HEK293 (cell line): Measurements from ENCODE around the gene LRRC4C.

Source experiments
- ATF2 ChIP-seq: fragments of 450-650 bp; formaldehyde crosslinking; IDR thresholded peaks from 2 replicates; pipeline ENCODE4 v1.5.1; 2016; ENCODE audit warnings: missing biosample characterization, missing genetic modification characterization, low read depth
- CTCF ChIP-seq: fragments of 450-650 bp; formaldehyde crosslinking; IDR thresholded peaks from 2 replicates; pipeline ENCODE4 v1.5.1; 2016; ENCODE audit warnings: missing biosample characterization, missing genetic modification characterization
- HOXD13 ChIP-seq: sonication (generic); formaldehyde crosslinking; IDR thresholded peaks from 2 replicates; pipeline ENCODE4 v1.8.0; 2022; ENCODE audit warnings: missing genetic modification reagents, borderline replicate concordance
- KLF1 ChIP-seq: fragments of 450-650 bp; formaldehyde crosslinking; IDR thresholded peaks from 2 replicates; pipeline ENCODE4 v1.5.1; 2016; ENCODE audit warnings: missing biosample characterization, missing genetic modification characterization
- KLF16 ChIP-seq: fragments of 450-650 bp; formaldehyde crosslinking; IDR thresholded peaks from 2 replicates; pipeline ENCODE4 v1.5.1; 2017; ENCODE audit warnings: missing biosample characterization, missing genetic modification characterization
- SP7 ChIP-seq: fragments of 450-650 bp; formaldehyde crosslinking; IDR thresholded peaks from 2 replicates; pipeline ENCODE4 v1.5.1; 2016; ENCODE audit warnings: missing biosample characterization, missing genetic modification characterization
- ZNF169 ChIP-seq: fragments of 450-650 bp; formaldehyde crosslinking; IDR thresholded peaks from 2 replicates; pipeline ENCODE4 v1.5.1; 2016; ENCODE audit warnings: missing biosample characterization, missing genetic modification characterization
- ZNF26 ChIP-seq: fragments of 450-650 bp; formaldehyde crosslinking; IDR thresholded peaks from 2 replicates; pipeline ENCODE4 v1.5.1; 2016; ENCODE audit warnings: missing biosample characterization, missing genetic modification characterization
- ZNF544 ChIP-seq: fragments of 450-650 bp; formaldehyde crosslinking; IDR thresholded peaks from 2 replicates; pipeline ENCODE4 v1.5.0; 2017; ENCODE audit warnings: missing biosample characterization, missing genetic modification characterization
- ZNF561 ChIP-seq: fragments of 450-650 bp; IDR thresholded peaks from 2 replicates; pipeline ENCODE4 v1.5.1; 2018; ENCODE audit warnings: missing biosample characterization, missing genetic modification characterization, borderline replicate concordance
- ZNF776 ChIP-seq: fragments of 450-650 bp; formaldehyde crosslinking; IDR thresholded peaks from 2 replicates; pipeline ENCODE4 v1.5.0; 2017; ENCODE audit warnings: missing biosample characterization, missing genetic modification characterization, borderline replicate concordance
- ZNF830 ChIP-seq: fragments of 450-650 bp; IDR thresholded peaks from 2 replicates; pipeline ENCODE4 v1.5.0; 2018; ENCODE audit warnings: missing biosample characterization, missing genetic modification characterization, low read depth, mild to moderate bottlenecking, moderate library complexity
- TF ChIP-seq, protein P1 (sequence below): fragments of 450-650 bp; formaldehyde crosslinking; IDR thresholded peaks from 2 replicates; pipeline ENCODE4 v1.5.1; 2016; ENCODE audit warnings: missing biosample characterization, missing genetic modification characterization

DNA sequence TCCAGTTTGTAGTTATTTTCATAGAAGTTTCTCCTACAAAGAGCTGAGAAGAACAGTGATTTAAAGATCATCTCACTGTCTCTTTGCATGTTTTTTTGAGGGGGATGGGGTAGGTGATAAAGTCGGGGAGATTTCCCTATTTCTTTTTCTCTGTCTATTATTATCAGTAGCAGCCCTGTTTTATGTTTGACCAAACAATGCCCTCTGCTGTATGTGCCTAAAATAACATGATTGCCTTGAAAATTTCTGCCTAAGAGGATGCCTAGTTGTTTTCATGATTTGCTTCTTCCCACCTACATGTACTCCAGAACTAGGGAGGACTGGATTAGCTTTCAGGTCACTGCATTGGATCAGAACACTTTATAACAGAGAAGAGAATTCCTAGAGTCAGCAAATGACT is 1330.2 kb downstream of the LRRC4C start:
- TF ChIP-seq KLF16 (tag by site-specific recombination) (no peak), ATF2 (tag by site-specific recombination) (no peak), CTCF (tag by site-specific recombination) (no peak), HOXD13 (CRISPR knock-in tag) (no peak), KLF1 (tag by site-specific recombination) (no peak), SP7 (no peak), ZNF544 (no peak), ZNF830 (no peak), ZNF561 (tag by site-specific recombination) (no peak), ZNF169 (tag by site-specific recombination) (no peak), ZNF26 (no peak), ZNF776 (no peak)
- TF ChIP-seq, protein P1, sequence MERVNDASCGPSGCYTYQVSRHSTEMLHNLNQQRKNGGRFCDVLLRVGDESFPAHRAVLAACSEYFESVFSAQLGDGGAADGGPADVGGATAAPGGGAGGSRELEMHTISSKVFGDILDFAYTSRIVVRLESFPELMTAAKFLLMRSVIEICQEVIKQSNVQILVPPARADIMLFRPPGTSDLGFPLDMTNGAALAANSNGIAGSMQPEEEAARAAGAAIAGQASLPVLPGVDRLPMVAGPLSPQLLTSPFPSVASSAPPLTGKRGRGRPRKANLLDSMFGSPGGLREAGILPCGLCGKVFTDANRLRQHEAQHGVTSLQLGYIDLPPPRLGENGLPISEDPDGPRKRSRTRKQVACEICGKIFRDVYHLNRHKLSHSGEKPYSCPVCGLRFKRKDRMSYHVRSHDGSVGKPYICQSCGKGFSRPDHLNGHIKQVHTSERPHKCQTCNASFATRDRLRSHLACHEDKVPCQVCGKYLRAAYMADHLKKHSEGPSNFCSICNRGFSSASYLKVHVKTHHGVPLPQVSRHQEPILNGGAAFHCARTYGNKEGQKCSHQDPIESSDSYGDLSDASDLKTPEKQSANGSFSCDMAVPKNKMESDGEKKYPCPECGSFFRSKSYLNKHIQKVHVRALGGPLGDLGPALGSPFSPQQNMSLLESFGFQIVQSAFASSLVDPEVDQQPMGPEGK (tag by site-specific recombination), result no peak
